Activated CD4-positive, alpha-beta T cell treated with anti-CD3 and anti-CD28 coated beads, Interleukin-10, Interleukin-2, amounts not matched to agents 100 ng/mL and 50 ng/mL, durations not matched to agents 16 hours and 8 hours (primary cell): ENCODE results near the gene ZER1.

Source experiments
- DNase-seq: peaks from one replicate; pipeline ENCODE4 v3.0.0-alpha.2; 2020

Gene ZER1

DNA sequence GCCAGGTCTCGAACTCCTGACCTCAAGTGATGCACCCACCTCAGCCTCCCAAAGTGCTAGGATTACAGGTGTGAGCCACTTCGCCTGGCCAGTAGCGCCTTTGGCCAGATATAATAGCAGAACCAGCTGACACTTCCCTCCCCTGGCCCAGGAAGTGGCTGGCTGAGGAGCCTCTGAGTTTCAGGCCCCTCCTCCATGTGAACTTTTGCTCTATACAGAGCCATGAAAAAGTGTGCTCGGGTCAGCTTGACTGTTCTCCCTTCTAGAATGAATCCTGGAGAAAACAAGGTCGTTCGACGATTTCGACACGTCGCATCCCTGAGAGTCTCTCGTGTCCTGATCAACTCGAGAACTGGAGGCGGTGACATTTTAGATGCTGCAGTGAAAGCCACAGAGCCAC is 39.2 kb downstream of the ZER1 start:
- no peak for DNase-seq

DNA sequence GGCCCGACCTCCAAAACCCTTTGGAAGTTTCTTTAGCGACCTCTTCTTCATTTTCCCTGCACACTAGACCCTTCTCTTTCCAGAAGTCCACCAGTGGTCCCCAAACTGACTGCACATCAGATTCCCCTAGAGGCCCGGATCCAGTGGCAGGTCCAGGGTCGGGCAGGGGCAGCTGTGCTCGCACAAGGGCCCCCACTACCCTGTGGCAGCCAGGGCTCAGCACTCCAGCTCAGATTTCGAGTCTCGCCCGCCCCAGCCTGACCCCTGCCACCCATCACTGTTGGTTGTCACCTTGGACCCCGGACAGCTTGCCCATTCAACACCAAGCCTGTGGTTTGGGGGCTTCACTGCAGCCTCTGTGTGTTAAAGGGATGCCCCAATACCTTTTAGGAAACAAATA is 40.0 kb downstream of the ZER1 start:
- no peak for DNase-seq

DNA sequence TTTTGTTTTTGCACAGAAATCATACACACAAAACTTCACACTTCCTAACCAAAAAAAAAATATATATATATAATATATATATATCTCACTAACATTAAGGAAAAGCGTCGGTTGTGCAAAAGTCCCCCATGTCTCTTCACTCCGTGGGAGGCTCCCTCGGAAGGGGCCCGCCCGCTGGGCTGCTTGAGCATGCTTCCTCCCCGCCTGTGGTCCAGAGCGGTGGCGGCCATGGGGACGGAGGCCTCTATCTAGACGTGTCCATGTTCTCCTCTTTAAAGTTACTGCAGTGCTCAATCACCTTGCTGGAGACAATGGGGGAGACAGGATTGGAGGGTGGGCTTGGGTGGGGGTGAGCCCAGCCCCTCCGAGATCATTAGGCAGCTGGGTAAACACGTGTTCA is 40.6 kb downstream of the ZER1 start:
- DNase-seq = no peak

DNA sequence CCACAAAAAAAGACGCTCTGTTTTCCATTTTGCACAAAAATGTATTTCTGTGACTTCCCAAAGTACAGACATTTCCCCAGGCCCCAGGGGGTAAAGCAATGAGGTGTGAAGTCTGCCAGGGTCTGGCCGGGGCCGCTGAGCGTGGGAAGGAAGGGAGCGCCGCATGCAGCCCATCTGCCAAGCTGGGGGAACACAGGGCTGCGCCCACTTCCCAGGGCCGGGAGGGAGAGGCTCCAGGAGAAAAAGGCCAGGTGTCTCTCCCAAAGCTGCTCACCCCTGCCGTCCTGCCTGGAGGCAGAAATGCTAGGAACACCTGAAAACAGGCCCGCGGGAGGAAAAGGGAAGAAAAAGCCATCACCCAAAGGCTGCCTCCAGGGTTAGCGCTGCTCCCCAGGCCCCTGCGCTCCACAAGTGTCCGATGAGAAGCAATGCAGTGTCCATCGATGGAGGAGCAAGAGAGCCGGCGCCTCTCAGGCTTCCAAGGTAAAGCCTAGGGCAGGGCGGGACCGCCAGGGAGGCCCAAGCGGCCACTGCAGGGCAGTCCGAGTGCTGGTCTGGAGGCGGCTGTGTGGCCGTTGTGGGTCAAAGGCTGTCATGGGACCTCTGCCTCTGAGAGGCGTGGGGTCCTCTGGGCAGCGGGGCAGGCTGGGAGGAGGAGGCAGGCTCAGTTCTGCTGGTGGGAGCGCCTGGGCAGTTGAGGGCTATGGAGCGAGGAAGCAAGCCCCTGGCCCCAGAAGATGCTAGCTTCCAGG is 41.8 kb downstream of the ZER1 start:
- no peak for DNase-seq

DNA sequence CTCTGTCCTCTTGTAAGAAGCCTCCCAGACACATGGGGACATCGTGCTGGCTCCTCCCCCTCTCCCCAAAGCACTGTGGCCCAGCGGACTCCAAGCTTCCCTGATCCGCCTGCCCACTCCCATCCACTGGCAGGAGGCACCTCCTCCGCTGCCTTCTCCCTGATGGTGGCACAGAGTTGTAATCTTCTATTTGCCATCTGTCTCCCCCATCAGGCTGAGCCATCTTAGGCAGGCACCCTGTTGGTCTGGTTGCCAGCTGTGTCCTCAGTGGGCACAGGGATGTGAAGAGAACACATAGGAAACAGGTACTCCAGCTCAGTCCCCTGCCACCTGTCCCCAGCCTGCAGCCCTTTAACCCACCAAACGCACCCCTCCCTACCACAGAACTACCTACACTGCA is 42.4 kb downstream of the ZER1 start:
- no peak for DNase-seq

DNA sequence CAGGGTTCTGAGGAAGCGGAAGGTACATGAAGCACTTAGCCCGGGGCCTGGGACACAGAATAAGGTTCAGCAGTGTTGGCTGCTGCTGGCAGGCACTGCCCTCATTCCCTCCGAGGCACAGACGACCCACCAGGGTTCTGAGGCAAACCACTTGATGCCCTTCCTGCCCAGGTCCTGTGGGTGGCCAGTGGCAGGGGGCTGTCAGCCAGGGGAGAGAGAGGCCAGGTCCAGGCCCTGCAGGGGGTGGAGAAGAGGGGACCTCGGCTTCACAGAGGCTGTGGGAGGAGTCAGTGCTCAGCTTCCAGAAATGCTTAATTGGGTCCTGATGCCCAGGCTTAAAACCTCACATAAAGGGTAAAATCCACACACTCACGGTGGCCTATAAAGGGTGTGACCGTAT is 43.4 kb downstream of the ZER1 start:
- DNase-seq = no peak

DNA sequence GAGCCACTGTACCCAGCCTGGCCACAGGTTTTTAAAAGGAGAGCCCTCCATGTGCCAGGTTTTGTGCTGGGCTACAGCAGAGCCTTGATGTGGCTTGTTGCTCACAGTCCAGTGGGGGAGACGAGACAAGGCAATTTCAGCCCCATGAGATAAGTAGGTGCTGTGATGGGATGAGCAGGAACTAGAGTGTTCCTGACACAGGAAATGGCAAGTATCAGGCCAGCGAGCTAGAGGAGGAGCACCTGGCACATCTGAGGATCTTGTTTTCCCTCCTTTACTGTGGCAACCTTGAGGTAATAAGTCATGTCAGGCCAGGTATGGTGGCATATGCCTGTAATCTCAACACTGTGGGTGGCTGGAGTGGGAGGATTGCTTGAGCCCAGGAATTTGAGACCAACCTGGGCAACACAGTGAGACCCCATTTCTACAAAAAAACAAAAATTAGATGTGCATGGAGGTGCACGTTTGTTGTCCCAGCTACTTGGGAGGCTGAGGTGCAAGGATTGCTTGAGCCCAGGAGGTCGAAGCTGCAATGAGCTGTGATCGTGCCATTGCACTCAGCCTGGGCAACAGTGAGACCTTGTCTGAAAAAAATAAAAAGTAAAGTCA is 44.0 kb downstream of the ZER1 start:
- no peak for DNase-seq

DNA sequence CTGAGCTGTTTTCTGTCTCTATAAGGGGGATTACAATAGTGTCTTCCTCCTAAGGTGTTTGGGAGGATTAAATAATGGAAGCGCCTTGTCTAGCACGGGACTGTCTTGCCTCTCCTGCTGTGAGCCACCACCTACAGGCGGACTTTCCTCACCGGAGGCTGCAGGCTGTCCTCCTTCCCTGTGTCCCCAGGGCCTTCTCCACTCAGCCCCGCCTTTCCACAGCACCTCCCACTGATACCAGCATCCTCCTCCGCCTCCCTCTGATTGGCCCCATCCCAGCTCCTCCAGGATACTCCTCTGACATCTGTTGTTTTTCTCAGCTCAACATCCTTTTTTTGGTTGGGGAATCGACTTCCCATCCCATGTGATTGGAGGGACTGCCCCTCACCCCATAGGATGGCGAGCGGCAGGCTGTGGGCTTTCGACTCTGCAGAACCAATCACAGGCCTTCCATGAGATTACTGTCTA is 46.9 kb downstream of the ZER1 start:
- DNase-seq = peak; percentile 72

DNA sequence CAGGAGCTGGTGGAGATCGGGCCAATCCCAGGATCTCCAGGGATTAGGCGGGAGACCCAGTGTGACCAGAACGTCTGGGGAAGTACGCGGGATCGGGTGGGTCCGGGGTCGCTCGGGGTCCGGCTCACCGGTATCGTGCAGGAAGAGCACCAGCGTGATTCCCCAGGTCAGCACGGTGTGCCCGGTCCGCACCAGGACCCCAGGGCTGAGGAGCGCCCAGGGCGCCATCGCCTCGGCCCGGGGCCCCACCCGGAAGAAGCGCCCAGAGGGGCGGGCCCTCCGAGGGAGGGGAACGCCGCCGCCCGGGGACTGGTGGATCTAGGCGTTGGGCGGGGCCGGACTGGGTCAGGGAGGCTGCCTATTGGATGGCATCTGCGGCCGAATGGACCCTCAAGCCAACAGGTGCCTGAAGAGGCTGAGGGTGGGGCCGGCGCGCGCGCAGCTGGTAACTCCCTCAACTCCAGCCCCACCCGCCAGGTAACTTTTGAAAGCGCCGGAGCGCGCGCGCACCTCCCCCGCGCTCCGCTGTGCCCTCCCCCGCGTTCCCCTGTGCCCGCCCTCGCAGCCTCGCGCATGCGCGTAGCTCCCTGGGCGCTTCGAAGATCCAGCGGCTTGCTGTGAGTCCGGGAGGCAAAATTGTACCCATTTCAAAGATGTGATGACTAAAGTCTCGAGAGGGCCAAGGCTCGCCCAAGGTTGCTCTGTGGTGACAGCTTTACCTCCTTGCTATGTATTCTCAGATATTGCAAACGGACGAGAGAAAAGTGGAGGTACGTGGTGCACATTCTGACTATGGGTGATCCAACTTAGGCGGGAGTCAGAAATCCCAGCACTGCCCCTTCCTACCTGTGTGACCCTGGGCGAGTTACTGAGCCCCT is 47.6 kb downstream of the ZER1 start, which contains the start of gene ZDHHC12:
TSS of gene ZDHHC12 (minus strand) at position 262 of the 878 bp plus-strand sequence. CDS start at position 228, 34 bp downstream.
- DNase-seq = peak; percentile 100

DNA sequence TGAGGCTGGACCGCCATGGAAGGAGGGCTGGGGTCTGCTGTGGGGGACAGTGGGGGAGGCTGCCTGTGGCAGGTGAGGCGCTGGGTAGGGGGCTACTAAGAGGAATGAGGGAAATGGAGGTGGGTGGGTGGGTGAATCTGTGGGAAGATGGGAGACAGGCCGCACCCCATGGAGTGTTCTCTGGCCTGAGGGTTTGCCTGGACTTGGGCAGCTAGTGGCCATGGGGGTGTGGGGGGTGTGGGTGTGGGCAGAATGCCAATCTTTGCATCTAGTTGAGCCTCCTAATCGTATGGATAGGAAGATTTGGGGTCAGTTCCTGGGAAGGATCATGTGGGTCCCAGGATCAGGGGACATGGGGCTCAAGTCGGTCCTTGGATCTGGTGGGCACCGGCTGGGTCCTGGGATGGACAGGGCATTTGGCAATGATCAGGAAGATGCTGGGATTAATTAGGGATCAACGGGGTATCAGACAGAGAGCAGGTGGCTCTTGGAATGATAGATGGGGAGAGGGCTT is 48.3 kb downstream of the ZER1 start:
- no peak for DNase-seq

DNA sequence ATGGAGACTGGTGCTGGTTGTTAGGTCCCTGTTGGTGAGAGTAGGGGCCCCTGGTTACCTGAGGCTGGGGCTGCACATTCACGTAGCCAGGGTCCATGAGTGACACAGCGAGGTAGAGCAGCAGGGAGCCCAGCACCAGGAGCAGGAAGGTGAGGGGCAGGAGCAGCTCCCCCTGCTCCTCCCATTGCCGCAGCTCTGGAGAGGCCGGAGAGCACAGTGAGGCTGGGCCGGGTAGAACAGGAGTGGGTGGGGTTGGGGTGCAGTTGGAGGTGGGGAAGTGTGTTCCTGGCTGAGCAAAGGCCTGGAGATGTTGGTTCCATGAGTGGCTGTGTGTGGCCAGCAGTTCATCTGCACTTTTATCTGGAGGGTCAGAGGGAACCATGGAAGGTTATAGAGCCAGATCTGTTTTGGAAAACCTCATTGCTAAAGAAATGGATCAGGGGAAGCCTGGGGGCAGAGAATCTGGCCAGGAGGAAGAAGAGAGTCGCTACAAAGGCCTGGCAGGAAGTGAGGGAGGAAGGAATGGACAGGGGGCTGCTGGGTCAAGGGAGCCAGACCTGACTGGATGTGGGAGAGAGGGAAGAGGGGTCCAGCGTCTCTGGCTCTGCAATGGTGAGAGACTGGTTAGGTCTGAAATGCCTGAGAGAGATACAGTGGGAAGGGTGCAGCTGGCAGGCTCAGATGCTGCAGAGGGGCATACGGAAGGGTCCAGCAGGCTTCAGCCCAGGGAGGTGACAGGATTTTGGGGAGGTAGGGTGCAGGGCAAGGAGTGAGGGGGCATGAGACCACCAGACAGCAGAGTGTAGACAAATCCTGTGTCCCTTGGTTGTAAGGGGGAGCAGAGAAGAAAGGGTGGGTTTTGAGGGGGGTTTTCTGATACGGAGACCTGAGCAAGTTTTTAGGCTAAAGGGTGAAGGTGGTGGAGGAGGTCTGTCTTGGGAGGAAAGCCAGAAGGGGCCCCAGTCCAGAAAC is 49.1 kb downstream of the ZER1 start:
- no peak for DNase-seq

DNA sequence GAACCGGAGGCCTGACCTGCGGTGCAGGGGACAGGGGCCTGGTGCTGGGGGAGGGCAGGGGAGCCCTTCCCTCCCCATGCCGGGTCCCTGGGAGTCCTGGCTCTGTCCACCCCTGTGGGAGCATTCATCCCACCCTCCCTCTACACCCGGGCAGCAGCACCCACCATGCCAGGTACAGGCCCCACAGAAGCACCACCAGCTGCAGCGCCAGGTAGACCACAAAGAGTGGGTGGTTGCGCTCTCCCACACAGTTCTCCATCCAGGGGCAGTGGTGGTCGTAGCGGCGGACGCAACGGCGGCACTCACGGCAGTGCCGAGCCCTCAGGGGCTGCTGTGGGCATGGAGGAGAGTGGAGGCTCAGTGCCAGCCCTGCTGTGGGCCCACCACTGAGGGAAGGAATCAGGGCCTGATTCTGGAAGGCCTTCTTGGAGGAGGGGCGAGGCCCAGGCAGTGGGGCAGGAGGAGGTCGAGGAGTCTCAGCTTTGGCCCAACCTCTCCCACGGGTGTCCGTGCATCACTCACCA is 50.2 kb downstream of the ZER1 start:
- DNase-seq = no peak

DNA sequence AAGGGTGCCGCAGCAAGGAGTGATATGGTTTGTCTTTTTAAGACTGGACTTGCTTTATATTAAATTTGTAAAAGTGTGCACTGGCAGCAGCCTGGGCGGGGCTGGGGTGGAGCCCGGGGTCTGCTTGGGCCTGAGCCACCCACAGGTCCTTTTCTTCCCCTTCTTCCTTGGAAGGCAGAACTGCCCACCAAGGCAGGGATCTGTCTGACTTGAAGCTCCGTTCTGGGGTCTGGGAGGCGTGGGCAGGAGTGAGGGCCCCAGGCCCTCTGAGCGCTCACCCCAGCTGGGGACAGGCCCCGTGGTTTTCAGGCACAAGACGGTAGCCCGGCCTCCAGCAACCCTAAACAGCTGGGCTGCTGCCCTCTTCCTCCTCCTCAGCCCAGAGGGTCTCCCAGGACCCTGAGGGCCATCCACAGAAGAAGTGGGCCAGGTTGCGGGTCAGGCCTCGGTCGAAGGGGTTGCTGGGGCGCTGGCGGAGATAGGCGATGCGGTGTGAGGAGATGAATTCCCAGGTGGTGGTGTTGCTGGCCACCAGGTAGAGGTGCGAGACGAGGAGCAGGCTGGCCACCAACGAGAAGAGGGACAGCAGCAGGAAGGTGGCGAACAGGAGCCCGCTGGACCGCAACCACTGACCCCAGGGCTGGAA is 50.8 kb downstream of the ZER1 start:
- no peak for DNase-seq

DNA sequence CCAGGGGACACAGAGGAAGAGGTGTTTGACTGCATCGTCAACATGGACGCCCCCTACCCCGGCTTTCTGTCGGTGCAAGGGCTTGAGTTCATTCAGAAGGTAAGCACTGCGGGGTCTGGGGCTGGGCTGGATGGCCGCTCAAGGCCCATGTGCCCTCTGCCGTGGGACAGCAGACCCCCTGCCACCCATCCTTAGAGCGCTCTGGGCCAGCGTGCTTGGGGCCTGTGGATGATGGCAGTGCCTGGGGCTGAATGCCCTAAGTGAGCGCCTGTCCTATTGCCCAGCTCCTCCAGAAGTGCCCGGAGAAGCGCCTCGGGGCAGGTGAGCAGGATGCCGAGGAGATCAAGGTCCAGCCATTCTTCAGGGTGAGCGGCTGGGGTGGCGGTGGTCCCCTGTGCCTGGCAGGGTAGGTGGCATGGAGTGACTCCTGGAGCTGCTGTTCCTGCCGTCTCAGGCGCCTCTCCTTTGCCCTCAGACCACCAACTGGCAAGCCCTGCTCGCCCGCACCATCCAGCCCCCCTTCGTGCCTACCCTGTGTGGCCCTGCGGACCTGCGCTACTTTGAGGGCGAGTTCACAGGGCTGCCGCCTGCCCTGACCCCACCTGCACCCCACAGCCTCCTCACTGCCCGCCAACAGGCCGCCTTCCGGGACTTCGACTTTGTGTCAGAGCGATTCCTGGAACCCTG is 51.7 kb downstream of the ZER1 start:
- no peak for DNase-seq

DNA sequence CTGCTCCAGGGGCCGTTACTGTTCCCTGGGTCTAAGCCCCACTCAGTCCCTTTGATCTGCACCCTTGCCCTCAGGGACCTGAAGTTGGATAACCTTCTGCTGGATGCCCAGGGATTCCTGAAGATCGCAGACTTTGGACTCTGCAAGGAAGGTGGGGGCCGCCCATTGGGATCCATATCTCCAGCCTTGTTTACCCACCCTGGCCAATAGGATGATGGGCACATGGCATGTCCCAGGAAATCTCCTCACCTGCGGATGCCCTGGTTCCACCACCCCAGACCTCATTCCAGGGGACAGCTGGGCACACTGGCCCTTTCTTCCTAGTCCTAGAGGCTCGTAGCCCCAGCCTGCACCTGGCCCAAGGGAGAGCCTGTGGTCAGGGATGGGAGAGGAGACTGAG is 53.3 kb downstream of the ZER1 start:
- no peak for DNase-seq

DNA sequence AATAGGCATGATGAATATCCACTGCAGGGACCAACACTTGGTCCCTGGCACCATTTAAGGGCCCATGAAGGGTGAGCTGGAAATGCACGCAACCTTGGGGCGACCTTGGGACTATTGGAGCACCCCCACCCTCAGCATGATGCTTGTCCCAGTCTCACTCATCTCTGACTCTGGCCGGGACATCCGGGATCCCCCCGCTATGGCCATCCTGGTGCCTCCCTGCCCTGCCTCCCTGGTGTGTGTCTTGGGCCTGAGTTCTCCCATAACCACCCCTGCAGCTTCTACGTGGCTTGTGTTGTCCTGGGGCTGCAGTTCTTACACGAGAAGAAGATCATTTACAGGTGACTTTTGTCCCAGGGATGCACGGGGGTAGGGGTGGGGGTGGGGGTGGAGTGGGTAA is 53.7 kb downstream of the ZER1 start:
- no peak for DNase-seq

DNA sequence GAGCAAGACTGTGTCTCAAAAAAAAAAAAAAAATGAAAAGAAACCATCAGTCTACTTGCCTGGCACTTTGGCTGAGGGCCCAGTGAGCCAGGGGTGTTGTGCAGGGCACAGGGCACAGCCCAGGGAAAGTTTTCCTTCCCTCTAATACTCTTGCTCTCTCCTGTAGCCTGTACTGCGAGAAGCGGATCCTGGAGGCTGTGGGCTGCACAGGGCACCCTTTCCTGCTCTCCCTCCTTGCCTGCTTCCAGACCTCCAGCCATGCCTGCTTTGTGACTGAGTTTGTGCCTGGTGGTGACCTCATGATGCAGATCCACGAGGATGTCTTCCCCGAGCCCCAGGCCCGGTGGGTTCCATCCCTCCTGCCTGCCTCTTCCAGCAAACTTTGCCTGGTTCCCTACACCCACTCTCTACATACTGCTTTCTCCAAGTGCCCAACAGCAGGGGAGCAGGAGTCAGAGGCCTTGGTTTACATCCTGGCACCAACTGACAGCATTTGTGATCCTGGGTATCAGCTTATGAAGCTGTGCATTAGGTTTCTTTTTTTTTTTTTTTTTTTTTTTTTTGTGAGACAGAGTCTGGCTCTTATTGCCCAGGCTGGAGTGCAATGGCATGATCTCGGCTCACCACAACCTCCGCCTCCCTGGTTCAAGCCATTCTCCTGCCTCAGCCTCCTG is 55.0 kb downstream of the ZER1 start:
- no peak for DNase-seq

DNA sequence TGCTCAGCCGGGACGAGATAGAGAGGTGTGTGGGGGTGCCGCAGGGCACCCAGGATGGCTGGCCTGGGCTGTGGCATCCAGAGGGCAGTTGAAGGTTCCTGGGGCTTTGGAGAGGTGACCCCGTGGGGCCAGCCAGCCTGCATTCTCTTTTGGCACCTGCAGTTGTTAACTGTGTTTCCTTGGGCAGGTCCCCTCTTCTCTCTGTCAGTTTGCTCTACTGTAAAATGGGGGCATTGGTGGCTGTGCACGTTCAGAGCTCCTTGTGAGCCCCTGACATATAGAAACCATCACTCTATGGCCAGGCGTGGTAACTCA is 56.3 kb downstream of the ZER1 start:
- no peak for DNase-seq

DNA sequence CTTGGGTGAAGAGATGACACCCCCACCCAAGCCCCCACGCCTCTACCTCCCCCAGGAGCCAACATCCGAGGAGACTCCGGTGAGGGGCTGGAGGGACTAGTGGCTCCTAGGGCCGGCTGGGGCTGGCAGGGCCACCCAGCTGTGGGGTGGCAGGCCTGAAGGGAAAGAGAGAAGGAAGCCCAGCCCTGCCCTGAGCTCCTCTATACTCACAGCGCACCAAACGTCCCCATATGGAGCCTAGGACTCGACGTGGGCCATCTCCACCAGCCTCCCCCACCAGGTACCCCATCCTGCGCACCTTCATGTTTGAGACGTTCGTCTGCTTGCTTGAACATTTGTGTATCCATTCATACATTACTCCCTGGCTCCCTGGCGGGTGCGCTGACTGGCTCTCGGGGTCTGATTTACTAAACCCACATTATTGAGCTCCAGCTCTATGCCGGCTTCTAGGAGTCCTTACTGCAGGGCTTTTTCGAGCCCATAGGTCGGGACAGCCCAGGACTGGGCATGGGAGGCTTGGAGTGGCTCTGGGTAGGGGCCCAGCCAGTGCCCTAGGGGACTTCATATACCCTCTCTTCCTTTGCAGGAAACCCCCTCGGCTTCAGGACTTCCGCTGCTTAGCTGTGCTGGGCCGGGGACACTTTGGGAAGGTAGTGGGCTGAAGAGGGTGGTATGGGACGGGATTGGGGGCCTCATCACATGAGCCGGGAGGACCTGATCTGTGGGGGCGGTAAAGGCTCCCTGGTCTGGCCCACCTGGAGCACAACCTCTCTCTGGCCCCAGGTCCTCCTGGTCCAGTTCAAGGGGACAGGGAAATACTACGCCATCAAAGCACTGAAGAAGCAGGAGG is 56.9 kb downstream of the ZER1 start:
- no peak for DNase-seq
